ENCODE results near the gene FAM78B. TPM values are rescaled to one million over a fixed set of nuclear protein-coding genes. Genes with fewer than 3 reads are reported as not detected.

The FAM78B gene
- total and polyA plus RNA-seq, 11 donors = 1.2 to 9.4 (median 2.7) TPM

- intact Hi-C loops (cut with DNase I) = loop anchor here in 1 of 10 donors (10.0 kb wide), 1 partner anchor 248 kb away; no protein-coding TSS in a partner anchor
- H3K4me1 ChIP-seq = no peaks in the 10 kb centered on the region
- no peak overlapping the region for H3K27ac ChIP-seq
- WGBS, 4 donors = 78 to 94% (median 87%) methylated on average over 2 of the region's 2 CpGs
- DNase-seq (no peak), ATAC-seq (no peak)
- no peak for TF ChIP-seq CTCF (IDR thresholded peaks at IDR 0.05)
- TF ChIP-seq POLR2A (IDR thresholded peaks at IDR 0.05) = no peak
- peaks cover 0 to 8% (median 0%) of the 10 kb centered on the region in 9 donors for H3K27me3 ChIP-seq
- H3K36me3 ChIP-seq = no peaks in the 10 kb centered on the region
- H3K4me3 ChIP-seq = no peak overlapping the region
- H3K9me3 ChIP-seq = no peaks in the 10 kb centered on the region
Observed at GRCh38 chr1:166176416-166176815, 9.6 kb upstream of the FAM78B start.

GRCh38 chr1:166175032-166175431 lies 8.2 kb upstream of the FAM78B start:
- DNase-seq = no peak
- no peaks in the 10 kb centered on the region for H3K9me3 ChIP-seq
- no peak for ATAC-seq
- H3K4me1 ChIP-seq = no peaks in the 10 kb centered on the region
- H3K27ac ChIP-seq = no peak overlapping the region
- intact Hi-C loops (cut with DNase I) = loop anchor here in 1 of 10 donors (10.0 kb wide), 1 partner anchor 250 kb away; no protein-coding TSS in a partner anchor
- H3K27me3 ChIP-seq = peaks cover 0 to 8% (median 0%) of the 10 kb centered on the region in 9 donors
- H3K4me3 ChIP-seq = no peak overlapping the region
- no peak for TF ChIP-seq CTCF (IDR thresholded peaks at IDR 0.05)
- no peak for TF ChIP-seq POLR2A (IDR thresholded peaks at IDR 0.05)
- H3K36me3 ChIP-seq = no peaks in the 10 kb centered on the region

GRCh38 chr1:166174108-166174507 lies 7.3 kb upstream of the FAM78B start:
- no peak overlapping the region for H3K27ac ChIP-seq
- intact Hi-C loops (cut with DNase I) = loop anchor here in 1 of 10 donors (10.0 kb wide), 1 partner anchor 251 kb away; no protein-coding TSS in a partner anchor
- ATAC-seq (peak; percentile 61 to 89 (median 81)), DNase-seq (peak; percentile 60 to 90 (median 80))
- no peaks in the 10 kb centered on the region for H3K9me3 ChIP-seq
- H3K4me3 ChIP-seq = no peak overlapping the region
- TF ChIP-seq CTCF (IDR thresholded peaks at IDR 0.05) (no peak), POLR2A (IDR thresholded peaks at IDR 0.05) (no peak)
- no peaks in the 10 kb centered on the region for H3K4me1 ChIP-seq
- 34 to 48% (median 46%) methylated on average over 4 of the region's 4 CpGs for WGBS, 4 donors
- H3K36me3 ChIP-seq = no peaks in the 10 kb centered on the region
- H3K27me3 ChIP-seq = peaks cover 0 to 8% (median 0%) of the 10 kb centered on the region in 9 donors

GRCh38 chr1:166172106-166172505 lies 5.3 kb upstream of the FAM78B start:
- TF ChIP-seq CTCF (IDR thresholded peaks at IDR 0.05) = no peak
- no peak for TF ChIP-seq POLR2A (IDR thresholded peaks at IDR 0.05)
- peaks cover 0 to 5% (median 0%) of the 10 kb centered on the region in 9 donors for H3K27me3 ChIP-seq
- H3K4me1 ChIP-seq = peaks cover 0 to 9% (median 5%) of the 10 kb centered on the region in 12 donors
- H3K4me3 ChIP-seq = no peak overlapping the region
- H3K27ac ChIP-seq = no peak overlapping the region
- no peak for DNase-seq
- H3K36me3 ChIP-seq = no peaks in the 10 kb centered on the region
- WGBS, 4 donors = 46 to 54% (median 50%) methylated on average over 2 of the region's 2 CpGs
- ATAC-seq = no peak
- H3K9me3 ChIP-seq = no peaks in the 10 kb centered on the region
- intact Hi-C loops (cut with DNase I) = loop anchor here in 1 of 10 donors (10.0 kb wide), 1 partner anchor 253 kb away; no protein-coding TSS in a partner anchor

All from heart left ventricle (tissue), 16 donors.